CD1c-positive myeloid dendritic cell (primary cell): ENCODE measurements around the gene CELF2.
A peak's percentile ranks its signal among the peaks of the same experiment; 100 is the strongest.
"Not testable (repeated sequence)": the region's sequence is repeated elsewhere in the genome, so short reads cannot be mapped to it uniquely, and the experiment has no call there.

Experiments used
- DNase-seq: peaks from one replicate; pipeline ENCODE4 v3.0.0-alpha.2; 2016; ENCODE audit errors: extremely low spot score

Gene CELF2

GRCh38 chr10:11096422-11096821 lies 78.8 kb downstream of the CELF2 start:
- DNase-seq = no peak

- DNase-seq = no peak
These were observed 80.0 kb downstream of the CELF2 start for GRCh38 chr10:11097686-11098085.

- no peak for DNase-seq
These were observed 81.0 kb downstream of the CELF2 start for GRCh38 chr10:11098666-11099065.

- DNase-seq = no peak
These were observed 87.4 kb downstream of the CELF2 start for GRCh38 chr10:11104772-11105675.

- no peak for DNase-seq
These were observed 88.0 kb downstream of the CELF2 start for GRCh38 chr10:11105676-11106004.

- no peak for DNase-seq
These were observed 89.1 kb downstream of the CELF2 start for GRCh38 chr10:11106621-11107374.

GRCh38 chr10:11107948-11108347 lies 90.3 kb downstream of the CELF2 start:
- DNase-seq = no peak

GRCh38 chr10:11108356-11108755 lies 90.7 kb downstream of the CELF2 start:
- DNase-seq = no peak

- DNase-seq = no peak
These were observed 91.9 kb downstream of the CELF2 start for GRCh38 chr10:11109590-11109989.

- DNase-seq = no peak
These were observed 92.9 kb downstream of the CELF2 start for GRCh38 chr10:11110539-11110938.

GRCh38 chr10:11111490-11111889 lies 93.8 kb downstream of the CELF2 start:
- no peak for DNase-seq

- no peak for DNase-seq
These were observed 95.0 kb downstream of the CELF2 start for GRCh38 chr10:11112718-11113117.

GRCh38 chr10:11113156-11113555 lies 95.5 kb downstream of the CELF2 start:
- DNase-seq = peak; percentile 56

- DNase-seq = no peak
These were observed 96.6 kb downstream of the CELF2 start for GRCh38 chr10:11114269-11114668.

GRCh38 chr10:11115337-11115736 lies 97.7 kb downstream of the CELF2 start:
- DNase-seq = no peak

- no peak for DNase-seq
These were observed 98.7 kb downstream of the CELF2 start for GRCh38 chr10:11116361-11116760.

GRCh38 chr10:11116817-11117216 lies 99.1 kb downstream of the CELF2 start:
- no peak for DNase-seq

- DNase-seq = no peak
These were observed 101.0 kb downstream of the CELF2 start for GRCh38 chr10:11118686-11119085.

- no peak for DNase-seq
These were observed 102.2 kb downstream of the CELF2 start for GRCh38 chr10:11119843-11120242.

- DNase-seq = no peak
These were observed 103.0 kb downstream of the CELF2 start for GRCh38 chr10:11120711-11121110.

- not testable (repeated sequence) for DNase-seq
These were observed 106.2 kb downstream of the CELF2 start for GRCh38 chr10:11123892-11124291.

GRCh38 chr10:11125004-11125403 lies 107.3 kb downstream of the CELF2 start:
- no peak for DNase-seq

GRCh38 chr10:11127017-11127416 lies 109.3 kb downstream of the CELF2 start:
- DNase-seq = not testable (repeated sequence)
